Gastrocnemius medialis (tissue), 4 donors: Measurements from ENCODE around the gene DPP10.

Source experiments
- CTCF ChIP-seq, 5 experiments: fragments of 450-650 bp in 3 of 5; fragments of 200-600 bp in 2 of 5; sonication (generic) in 2 of 5; IDR thresholded peaks in 4 of 5; conservative IDR thresholded peaks in 1 of 5; 1 replicate in 4 of 5; 2 replicates in 1 of 5; pipeline ENCODE4 v1.5.1; 2016 to 2019; ENCODE audit warnings: antibody characterized with exemption in 5 of 5, mild to moderate bottlenecking in 3 of 5, moderate library complexity in 3 of 5
- POLR2A ChIP-seq, 2 donors: fragments of 450-650 bp; IDR thresholded peaks; one replicate each; pipeline ENCODE4 v1.6.1; 2017; ENCODE audit warnings: antibody characterized with exemption in 2 of 2, mild to moderate bottlenecking in 2 of 2, moderate library complexity in 2 of 2

- TF ChIP-seq POLR2A (IDR thresholded peaks at IDR 0.05) (no peak), CTCF (IDR thresholded peaks at IDR 0.05 in 4 of 5, conservative IDR thresholded peaks at IDR 0.05 in 1 of 5) (no peak)
Measured at GRCh38 chr2:114919985-114920384, 477.5 kb downstream of the DPP10 start.
